Activated naive CD4-positive, alpha-beta T cell treated with anti-CD3 and anti-CD28 coated beads, Interleukin-2, amount 50 U/mL, for 72 hours (primary cell): ENCODE measurements around the gene LINC00305. TPM values are rescaled to one million over a fixed set of nuclear protein-coding genes. Genes with fewer than 3 reads are reported as not detected.

Experiments
- ATAC-seq, 2 donors: fragments of 150-1000 bp; cut with Tn5 transposase; 2 replicates each; pipeline ENCODE4 v1.10.0; 2021; ENCODE audit warnings: mild to moderate bottlenecking in 2 of 2, moderate library complexity in 2 of 2
- DNase-seq, 2 donors: peaks; one replicate each; pipeline ENCODE4 v3.0.0; 2021 to 2022; ENCODE audit warnings: low spot score in 2 of 2
- H3K27ac Mint-ChIP-seq, 2 donors: one replicate each; pipeline ENCODE4 v1.8.0; 2022; ENCODE audit warnings: mild to moderate bottlenecking in 2 of 2, mixed read lengths in 2 of 2
- H3K36me3 Mint-ChIP-seq, 2 donors: one replicate each; pipeline ENCODE4 v1.8.0; 2022; ENCODE audit warnings: mixed read lengths in 2 of 2
- H3K9me3 Mint-ChIP-seq, 2 donors: one replicate each; pipeline ENCODE4 v1.8.0; 2022; ENCODE audit warnings: mixed read lengths in 2 of 2
- total RNA-seq, 2 donors: library from RNA; stranded (reverse); gene quantifications; one replicate each; pipeline ENCODE4 v1.2.3, GENCODE V29; 2022

LINC00305 gene
- total RNA-seq, 2 donors from 2014 or later: not detected

GRCh38 chr18:64132871-64133270 is 16.0 kb downstream of the LINC00305 start:
- DNase-seq: no peak
- no peaks in the 10 kb centered on the region for H3K36me3 Mint-ChIP-seq
- no peak for ATAC-seq
- H3K9me3 Mint-ChIP-seq: no peaks in the 10 kb centered on the region
- no peak overlapping the region for H3K27ac Mint-ChIP-seq

DNA sequence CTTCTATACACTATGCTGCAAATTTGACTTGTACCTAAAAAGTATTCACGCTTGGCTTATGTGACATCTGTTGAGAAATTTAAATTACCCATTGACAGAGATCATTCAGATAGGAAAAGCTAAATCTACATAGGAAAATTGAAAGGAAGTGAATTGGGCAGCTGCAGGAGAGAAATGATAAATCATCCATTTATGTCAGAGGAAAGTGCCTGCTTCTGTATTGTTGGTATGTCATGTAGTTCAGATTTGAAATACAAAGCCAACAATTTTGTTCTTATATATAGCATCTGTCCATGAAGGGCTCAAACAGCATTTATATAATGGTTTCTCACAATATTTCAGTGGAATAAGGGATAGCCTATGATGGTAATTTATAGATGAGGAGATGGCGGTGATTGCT is 17.6 kb downstream of the LINC00305 start:
- no peaks in the 10 kb centered on the region for H3K9me3 Mint-ChIP-seq
- DNase-seq: no peak
- no peaks in the 10 kb centered on the region for H3K36me3 Mint-ChIP-seq
- no peak for ATAC-seq
- H3K27ac Mint-ChIP-seq: no peak overlapping the region

DNA sequence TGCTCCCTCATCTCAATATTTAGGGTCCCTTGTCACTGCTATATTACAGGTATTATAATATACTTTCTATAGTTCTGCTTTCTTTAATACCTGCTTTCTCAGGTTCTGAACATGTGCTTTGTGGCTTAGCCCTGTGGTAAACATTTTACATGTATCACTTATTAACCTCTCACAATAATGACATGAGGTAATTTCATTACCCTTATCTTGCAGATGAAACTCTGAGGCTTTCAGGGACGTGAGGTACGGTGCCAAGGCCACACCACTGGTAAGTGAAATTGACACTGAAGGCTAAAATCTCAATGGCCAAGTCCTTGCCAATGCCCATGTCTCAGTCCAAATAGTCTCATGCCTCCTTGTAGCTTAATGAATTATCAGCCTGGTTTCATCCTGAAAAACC is 21.7 kb downstream of the LINC00305 start:
- DNase-seq (no peak), ATAC-seq (no peak)
- Mint-ChIP-seq H3K9me3 (no peaks in the 10 kb centered on the region), H3K27ac (no peak overlapping the region), H3K36me3 (no peaks in the 10 kb centered on the region)

- DNase-seq: no peak
- no peak for ATAC-seq
- H3K27ac Mint-ChIP-seq: no peak overlapping the region
- H3K36me3 Mint-ChIP-seq: no peaks in the 10 kb centered on the region
- no peaks in the 10 kb centered on the region for H3K9me3 Mint-ChIP-seq
These were observed 29.0 kb downstream of the LINC00305 start for GRCh38 chr18:64119916-64120315.

- no peak overlapping the region for H3K27ac Mint-ChIP-seq
- no peaks in the 10 kb centered on the region for H3K9me3 Mint-ChIP-seq
- H3K36me3 Mint-ChIP-seq: no peaks in the 10 kb centered on the region
- no peak for ATAC-seq
- DNase-seq: no peak
These were observed 30.5 kb downstream of the LINC00305 start for GRCh38 chr18:64118406-64118805.

DNA sequence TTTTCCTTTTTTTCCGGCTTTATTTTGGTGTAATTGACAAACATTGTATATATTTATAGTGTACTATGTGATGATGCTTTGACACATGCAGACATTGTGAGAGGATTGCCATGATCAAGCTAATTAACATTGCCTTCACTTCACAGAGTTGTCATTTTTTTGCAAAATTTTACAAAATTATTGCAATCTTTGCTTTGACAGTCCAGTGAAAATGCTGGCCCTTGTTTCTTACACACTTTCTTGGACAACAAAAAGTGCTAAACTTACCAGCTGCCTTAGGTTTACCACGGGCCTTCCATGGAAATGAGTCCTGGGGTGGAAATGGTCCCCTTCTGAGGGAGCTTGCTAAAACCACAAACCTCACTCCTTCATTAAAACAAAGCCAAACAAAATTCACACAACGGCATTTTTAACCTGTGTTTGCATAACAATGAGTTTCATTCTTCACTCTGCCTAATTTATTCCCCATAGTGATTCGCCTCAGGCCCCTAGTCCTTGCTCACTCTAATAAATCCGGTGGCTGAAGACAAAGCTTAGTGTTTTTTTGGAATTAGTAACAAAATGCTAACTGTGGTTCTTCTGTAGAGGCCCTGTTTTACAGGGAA is 32.2 kb downstream of the LINC00305 start:
- H3K36me3 Mint-ChIP-seq: no peaks in the 10 kb centered on the region
- H3K9me3 Mint-ChIP-seq: no peaks in the 10 kb centered on the region
- no peak overlapping the region for H3K27ac Mint-ChIP-seq
- DNase-seq (no peak), ATAC-seq (no peak)

GRCh38 chr18:64115881-64116280 is 33.0 kb downstream of the LINC00305 start:
- no peak for ATAC-seq
- H3K36me3 Mint-ChIP-seq: no peaks in the 10 kb centered on the region
- H3K9me3 Mint-ChIP-seq: no peaks in the 10 kb centered on the region
- H3K27ac Mint-ChIP-seq: no peak overlapping the region
- no peak for DNase-seq

DNA sequence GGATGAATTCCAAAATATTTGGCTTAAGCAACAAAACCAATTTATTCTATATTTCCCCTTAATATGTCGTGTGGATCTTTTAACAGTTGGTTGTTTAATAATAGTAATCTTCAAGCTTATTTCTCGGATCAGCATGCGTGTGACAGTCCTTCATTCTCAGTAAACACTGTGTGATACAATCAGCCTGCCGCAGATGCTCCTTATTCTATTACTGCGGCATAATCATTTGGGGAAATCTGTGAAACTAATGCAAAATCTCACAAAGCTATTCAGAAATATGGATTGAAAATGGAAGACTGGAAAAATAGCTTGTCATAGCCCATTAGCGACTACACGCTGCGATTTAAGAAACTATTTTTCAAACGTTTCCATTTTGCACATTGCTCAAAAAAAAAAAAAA is 36.9 kb downstream of the LINC00305 start:
- H3K27ac Mint-ChIP-seq: no peak overlapping the region
- DNase-seq (no peak), ATAC-seq (no peak)
- H3K36me3 Mint-ChIP-seq: no peaks in the 10 kb centered on the region
- peaks cover 0 to 4% of the 10 kb centered on the region in 2 donors for H3K9me3 Mint-ChIP-seq

- Mint-ChIP-seq H3K27ac (no peak overlapping the region), H3K36me3 (no peaks in the 10 kb centered on the region)
- no peak for ATAC-seq
These were observed 38.0 kb downstream of the LINC00305 start for GRCh38 chr18:64110692-64111480.

GRCh38 chr18:64103986-64104385 is 44.9 kb downstream of the LINC00305 start:
- DNase-seq: no peak
- H3K9me3 Mint-ChIP-seq: peaks cover 0 to 4% of the 10 kb centered on the region in 2 donors
- no peak for ATAC-seq
- no peaks in the 10 kb centered on the region for H3K36me3 Mint-ChIP-seq
- H3K27ac Mint-ChIP-seq: no peak overlapping the region

More at GRCh38 chr18:64110692-64111480, 38.0 kb downstream of the LINC00305 start:
- DNase-seq: no peak
- peaks cover 0 to 4% of the 10 kb centered on the region in 2 donors for H3K9me3 Mint-ChIP-seq

DNA sequence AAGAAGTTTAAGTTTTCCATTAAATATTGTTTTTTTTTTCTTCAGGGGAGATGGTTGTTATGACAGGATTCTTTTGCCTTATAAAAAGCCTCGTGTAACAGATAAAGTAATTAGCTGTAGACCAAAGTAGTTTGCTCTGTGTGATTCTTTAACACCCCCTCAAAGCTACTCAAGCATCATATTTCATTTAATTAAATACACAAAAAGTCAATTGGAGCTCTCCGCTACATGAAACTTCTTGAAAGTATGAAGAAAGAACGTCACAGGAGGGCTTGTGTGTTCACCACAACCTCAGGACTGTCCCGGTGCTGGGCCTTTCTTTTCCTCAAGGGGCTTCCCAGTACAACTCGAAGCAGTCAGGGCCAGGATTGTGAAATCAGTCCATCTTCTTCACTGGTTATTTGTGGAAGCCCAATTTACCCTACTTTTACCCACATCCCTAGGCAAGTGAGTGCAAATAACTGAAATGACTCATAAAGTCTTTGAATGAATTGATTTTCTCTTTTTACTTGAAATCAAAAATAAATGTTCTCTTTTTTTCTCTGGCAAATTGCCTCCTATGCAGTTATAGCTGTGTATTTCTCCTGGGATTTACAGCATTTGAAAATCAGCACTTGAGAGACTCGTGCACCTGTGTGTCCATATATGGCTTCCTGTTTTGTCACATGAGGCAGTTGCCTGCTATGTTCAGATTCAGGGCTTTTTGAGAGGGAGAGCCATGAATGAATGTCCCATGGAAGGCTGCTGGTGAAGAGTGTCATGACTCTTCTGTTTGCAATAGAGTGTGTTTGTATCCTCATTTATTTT is 48.6 kb downstream of the LINC00305 start:
- H3K27ac Mint-ChIP-seq: no peak overlapping the region
- no peak for ATAC-seq
- no peaks in the 10 kb centered on the region for H3K9me3 Mint-ChIP-seq
- no peaks in the 10 kb centered on the region for H3K36me3 Mint-ChIP-seq
- DNase-seq: no peak

DNA sequence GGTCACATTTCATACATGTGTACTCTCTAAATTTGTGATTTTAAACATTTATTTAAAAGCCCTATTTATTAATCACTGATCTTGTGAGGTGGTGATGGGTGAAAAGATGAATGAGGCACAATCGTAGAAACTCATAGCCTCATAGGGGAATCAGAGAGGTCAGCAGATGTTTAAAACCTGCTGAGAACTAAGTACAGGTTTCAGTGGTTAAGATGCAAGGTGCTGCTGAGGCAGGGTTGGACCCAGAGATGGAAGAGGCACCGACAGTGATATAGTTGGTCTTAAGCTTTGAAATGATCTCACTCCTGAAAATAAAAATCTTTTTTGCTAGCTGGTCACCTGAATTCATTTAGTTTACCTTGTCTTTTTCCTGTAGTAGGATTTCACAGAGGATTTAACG is 49.6 kb downstream of the LINC00305 start:
- Mint-ChIP-seq H3K36me3 (no peaks in the 10 kb centered on the region), H3K9me3 (no peaks in the 10 kb centered on the region), H3K27ac (no peak overlapping the region)
- ATAC-seq (no peak), DNase-seq (no peak)

DNA sequence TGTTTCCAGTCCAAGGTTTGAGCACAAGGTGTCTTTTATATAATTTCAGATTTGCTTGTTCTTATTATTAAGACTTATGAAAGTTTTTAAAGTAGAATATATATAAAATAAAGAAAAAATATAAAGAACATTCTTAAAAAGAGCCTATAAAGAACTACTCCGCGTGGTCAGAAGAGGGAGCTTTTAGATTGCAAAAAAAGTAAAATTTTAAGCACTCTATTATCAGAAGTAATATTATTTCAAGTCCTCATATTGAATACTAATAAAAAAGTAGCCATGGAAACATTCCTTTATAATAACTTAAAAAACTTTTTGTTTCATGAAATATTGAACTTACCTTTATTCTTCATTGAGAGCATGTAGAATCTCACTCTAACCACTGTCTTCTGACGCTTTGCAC is 51.4 kb downstream of the LINC00305 start:
- ATAC-seq (no peak), DNase-seq (no peak)

GRCh38 chr18:64095056-64095455 is 53.8 kb downstream of the LINC00305 start:
- Mint-ChIP-seq H3K9me3 (no peaks in the 10 kb centered on the region), H3K27ac (no peak overlapping the region), H3K36me3 (no peaks in the 10 kb centered on the region)
- ATAC-seq (no peak), DNase-seq (no peak)

More for the DNA sequence above, 51.4 kb downstream of the LINC00305 start:
- Mint-ChIP-seq H3K27ac (no peak overlapping the region), H3K9me3 (no peaks in the 10 kb centered on the region), H3K36me3 (no peaks in the 10 kb centered on the region)

- DNase-seq (no peak), ATAC-seq (no peak)
- no peak overlapping the region for H3K27ac Mint-ChIP-seq
- H3K9me3 Mint-ChIP-seq: no peaks in the 10 kb centered on the region
- H3K36me3 Mint-ChIP-seq: no peaks in the 10 kb centered on the region
These were observed 54.7 kb downstream of the LINC00305 start for GRCh38 chr18:64094210-64094609.

DNA sequence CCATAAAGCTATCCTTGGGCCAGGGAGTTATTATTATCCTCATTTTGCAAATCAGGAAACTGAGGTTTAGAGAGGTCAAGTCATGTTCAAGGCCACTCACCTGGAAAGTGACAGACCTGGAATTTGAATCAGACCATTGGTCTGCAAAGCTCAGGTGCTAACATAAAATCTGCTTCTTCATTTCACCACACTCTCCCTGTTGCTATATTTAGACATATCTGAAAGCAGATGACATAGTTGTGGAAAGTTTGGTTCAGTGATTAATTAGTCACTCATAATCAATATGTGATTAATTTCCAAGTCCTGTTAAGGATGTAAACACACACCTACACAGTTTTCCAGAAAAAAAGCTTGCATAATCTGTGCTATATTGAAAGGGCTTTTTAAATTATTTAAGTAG is 57.4 kb downstream of the LINC00305 start:
- H3K9me3 Mint-ChIP-seq: peaks cover 0 to 8% of the 10 kb centered on the region in 2 donors
- no peak for ATAC-seq
- H3K27ac Mint-ChIP-seq: no peak overlapping the region

DNA sequence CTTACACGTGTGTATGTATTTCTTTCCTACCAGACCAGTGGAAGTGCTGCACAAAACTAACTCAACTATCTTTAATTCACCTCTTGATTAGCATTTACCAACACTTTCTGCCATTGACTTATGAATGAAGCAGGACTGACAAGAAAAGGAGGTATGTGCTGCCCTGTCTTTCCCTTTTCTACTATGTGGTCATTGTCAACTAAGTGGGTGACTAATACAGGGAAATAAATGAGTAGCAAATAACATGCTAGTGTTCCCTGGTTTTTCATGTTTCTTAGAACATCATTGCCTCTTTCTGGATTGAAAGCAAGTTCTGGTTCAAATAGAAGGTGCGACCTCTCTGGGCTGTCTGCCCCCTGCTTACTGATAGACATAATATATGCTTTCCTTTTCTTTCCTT is 58.0 kb downstream of the LINC00305 start:
- Mint-ChIP-seq H3K36me3 (no peaks in the 10 kb centered on the region), H3K27ac (no peak overlapping the region), H3K9me3 (peaks cover 0 to 8% of the 10 kb centered on the region in 2 donors)
- ATAC-seq: no peak
- DNase-seq: no peak

More for the DNA sequence above, 57.4 kb downstream of the LINC00305 start:
- H3K36me3 Mint-ChIP-seq: no peaks in the 10 kb centered on the region
- no peak for DNase-seq
